Right lobe of liver (tissue), 4 donors: Measurements from ENCODE around the gene TRMT10B.

Experiments used
- CTCF ChIP-seq, 4 donors: fragments of 200-600 bp in 3 of 4; fragments of 450-650 bp in 1 of 4; IDR thresholded peaks; one replicate each; pipeline versions ENCODE4 v1.5.1 to v1.8.0; 2016 to 2022; ENCODE audit warnings: antibody characterized with exemption in 4 of 4, mild to moderate bottlenecking in 2 of 4
- POLR2A ChIP-seq: fragments of 450-650 bp; IDR thresholded peaks from one replicate; pipeline ENCODE4 v1.6.1; 2017; ENCODE audit warnings: antibody characterized with exemption, mild to moderate bottlenecking
- donor health status: DM: no; HTN: no; CAD: no.
- donor health status: DM: no; HTN: no; CAD: no.
- donor health status: DM: no; HTN: yes; CAD: no.

GRCh38 chr9:37796232-37796631, 42.6 kb downstream of the TRMT10B start:
- TF ChIP-seq CTCF (IDR thresholded peaks at IDR 0.05), result no peak
- TF ChIP-seq POLR2A, result no peak
